Hepatocyte (in vitro differentiated cells): ENCODE measurements around the gene HSD11B1L. TPM values are rescaled to one million over a fixed set of nuclear protein-coding genes. Genes with fewer than 3 reads are reported as not detected.
A peak's percentile ranks its signal among the peaks of the same experiment; 100 is the strongest.

Experiments used
- DNase-seq: peaks from one replicate; pipeline ENCODE4 v3.0.0-alpha.2; 2016; ENCODE audit warnings: low spot score
- H2AFZ ChIP-seq: fragments of 200-600 bp; sonication (generic); 2 replicates; pipeline ENCODE4 v1.6.0; 2016; ENCODE audit warnings: antibody characterized with exemption, mild to moderate bottlenecking
- H3K27ac ChIP-seq: fragments of 200-600 bp; sonication (generic); 2 replicates; pipeline ENCODE4 v1.5.1; 2016; ENCODE audit warnings: mild to moderate bottlenecking
- H3K27me3 ChIP-seq: fragments of 200-600 bp; sonication (generic); 2 replicates; pipeline ENCODE4 v1.6.1; 2016
- H3K36me3 ChIP-seq: fragments of 200-600 bp; sonication (generic); replicated peaks from 2 replicates; pipeline ENCODE4 v1.5.1; 2016; ENCODE audit warnings: low read depth; ENCODE audit not compliant: insufficient read depth
- H3K4me1 ChIP-seq: fragments of 200-600 bp; sonication (generic); 2 replicates; pipeline ENCODE4 v1.5.1; 2016; ENCODE audit warnings: mild to moderate bottlenecking, moderate library complexity; ENCODE audit not compliant: insufficient read depth
- H3K4me2 ChIP-seq: fragments of 200-600 bp; sonication (generic); 2 replicates; pipeline ENCODE4 v1.6.0; 2016
- H3K4me3 ChIP-seq: fragments of 200-600 bp; sonication (generic); 2 replicates; pipeline ENCODE4 v1.5.1; 2016; ENCODE audit warnings: mild to moderate bottlenecking
- H3K79me2 ChIP-seq: fragments of 200-600 bp; sonication (generic); 2 replicates; pipeline ENCODE4 v1.6.0; 2017; ENCODE audit warnings: mild to moderate bottlenecking
- H3K9me2 ChIP-seq: fragments of 200-600 bp; sonication (generic); replicated peaks from 2 replicates; pipeline ENCODE4 v1.6.0; 2017; ENCODE audit warnings: mild to moderate bottlenecking; ENCODE audit not compliant: insufficient read depth
- H3K9me3 ChIP-seq: fragments of 200-600 bp; sonication (generic); 2 replicates; pipeline ENCODE4 v1.5.1; 2016; ENCODE audit warnings: low read depth, mild to moderate bottlenecking
- H4K20me1 ChIP-seq: fragments of 200-600 bp; sonication (generic); 2 replicates; pipeline ENCODE4 v1.6.0; 2016; ENCODE audit warnings: mild to moderate bottlenecking; ENCODE audit not compliant: insufficient read depth, poor library complexity, severe bottlenecking
- EZH2 ChIP-seq: fragments of 200-600 bp; sonication (generic); IDR thresholded peaks from 2 replicates; pipeline ENCODE4 v1.6.1; 2016; ENCODE audit warnings: antibody characterized with exemption, mild to moderate bottlenecking, borderline replicate concordance
- EZH2phosphoT487 ChIP-seq: fragments of 200-600 bp; sonication (generic); IDR thresholded peaks from one replicate; pipeline ENCODE4 v1.6.1; 2018; ENCODE audit warnings: antibody characterized with exemption, mild to moderate bottlenecking, low read depth, moderate library complexity; ENCODE audit not compliant: unreplicated experiment, severe bottlenecking
- WGBS: methylation state at CpG from one replicate; pipeline ENCODE4 v1.1.6; 2016; ENCODE audit warnings: low lambda C conversion rate; ENCODE audit errors: missing lambda C conversion rate; 5-methylcytosine and 5-hydroxymethylcytosine counted together
- polyA plus RNA-seq: library from polyadenylated mRNA; unstranded; fragments of >200 nt; fragmentation: Nextera tagmentation; extraction: Ambion mirVana; gene quantifications from 2 replicates; pipeline ENCODE4 v1.2.1, GENCODE V29; 2016
- total RNA-seq: library from RNA; depleted of rRNA; stranded (reverse); fragments of >200 nt; gene quantifications from 2 replicates; pipeline ENCODE4 v1.2.3, GENCODE V29; 2014
- TF ChIP-seq, protein P1 (sequence below): fragments of 200-600 bp; sonication (generic); IDR thresholded peaks from 2 replicates; pipeline ENCODE4 v1.5.1; 2016; ENCODE audit warnings: antibody characterized with exemption, mild to moderate bottlenecking; ENCODE audit not compliant: poor library complexity

HSD11B1L gene
- total and polyA plus RNA-seq, 2 experiments from 2014 or later, result 14.9 to 26.0 TPM

DNA sequence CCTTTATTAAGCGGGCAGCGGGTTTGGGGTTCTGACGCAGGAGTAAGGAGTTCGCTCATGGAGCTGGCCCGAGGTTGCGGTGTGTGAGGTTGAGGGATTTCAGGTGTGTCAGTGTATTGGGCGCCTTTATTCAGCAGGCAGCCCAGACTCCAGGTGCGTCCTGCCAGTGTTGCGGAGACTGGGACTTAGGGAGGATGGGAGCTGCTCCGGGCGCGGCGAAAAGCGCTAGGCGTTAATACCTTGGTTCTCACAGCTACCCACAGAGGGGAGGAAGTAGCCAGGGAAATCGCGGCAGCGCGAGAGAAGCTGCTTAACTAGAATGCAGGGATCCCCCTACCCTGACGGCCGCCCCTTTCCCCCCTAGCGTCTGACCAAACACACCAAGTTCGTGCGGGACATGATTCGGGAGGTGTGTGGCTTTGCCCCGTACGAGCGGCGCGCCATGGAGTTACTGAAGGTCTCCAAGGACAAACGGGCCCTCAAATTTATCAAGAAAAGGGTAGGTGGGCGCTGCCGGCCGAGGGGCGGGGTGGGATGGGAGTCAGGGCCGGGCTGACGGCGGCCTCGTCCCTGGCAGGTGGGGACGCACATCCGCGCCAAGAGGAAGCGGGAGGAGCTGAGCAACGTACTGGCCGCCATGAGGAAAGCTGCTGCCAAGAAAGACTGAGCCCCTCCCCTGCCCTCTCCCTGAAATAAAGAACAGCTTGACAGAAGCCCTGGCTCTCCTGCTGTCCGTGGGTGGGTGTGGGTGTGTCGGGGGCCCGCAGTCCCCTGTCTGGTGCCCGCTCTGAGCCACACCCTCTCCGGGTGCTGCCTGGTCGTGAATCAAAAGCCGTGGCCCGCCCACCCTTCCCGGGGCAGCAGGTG is 10.4 kb downstream of the HSD11B1L start:
- H3K27me3 ChIP-seq, result no peaks in the 10 kb centered on the region
- H4K20me1 ChIP-seq, result peaks cover 59% of the 10 kb centered on the region
- H3K9me3 ChIP-seq, result no peaks in the 10 kb centered on the region
- 7% methylated on average over 46 of the region's 54 CpGs for WGBS
- H3K4me2 ChIP-seq, result peak overlapping the region; percentile 99
- no peaks in the 10 kb centered on the region for H3K9me2 ChIP-seq
- peaks cover 8% of the 10 kb centered on the region for H3K4me1 ChIP-seq
- TF ChIP-seq, protein P1, sequence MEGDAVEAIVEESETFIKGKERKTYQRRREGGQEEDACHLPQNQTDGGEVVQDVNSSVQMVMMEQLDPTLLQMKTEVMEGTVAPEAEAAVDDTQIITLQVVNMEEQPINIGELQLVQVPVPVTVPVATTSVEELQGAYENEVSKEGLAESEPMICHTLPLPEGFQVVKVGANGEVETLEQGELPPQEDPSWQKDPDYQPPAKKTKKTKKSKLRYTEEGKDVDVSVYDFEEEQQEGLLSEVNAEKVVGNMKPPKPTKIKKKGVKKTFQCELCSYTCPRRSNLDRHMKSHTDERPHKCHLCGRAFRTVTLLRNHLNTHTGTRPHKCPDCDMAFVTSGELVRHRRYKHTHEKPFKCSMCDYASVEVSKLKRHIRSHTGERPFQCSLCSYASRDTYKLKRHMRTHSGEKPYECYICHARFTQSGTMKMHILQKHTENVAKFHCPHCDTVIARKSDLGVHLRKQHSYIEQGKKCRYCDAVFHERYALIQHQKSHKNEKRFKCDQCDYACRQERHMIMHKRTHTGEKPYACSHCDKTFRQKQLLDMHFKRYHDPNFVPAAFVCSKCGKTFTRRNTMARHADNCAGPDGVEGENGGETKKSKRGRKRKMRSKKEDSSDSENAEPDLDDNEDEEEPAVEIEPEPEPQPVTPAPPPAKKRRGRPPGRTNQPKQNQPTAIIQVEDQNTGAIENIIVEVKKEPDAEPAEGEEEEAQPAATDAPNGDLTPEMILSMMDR, result no peak
- TF ChIP-seq EZH2phosphoT487, result no peak
- TF ChIP-seq EZH2, result no peak
- peak overlapping the region; percentile 70 for H3K4me3 ChIP-seq
- no peaks in the 10 kb centered on the region for H3K36me3 ChIP-seq
- peaks cover 57% of the 10 kb centered on the region for H3K79me2 ChIP-seq
- DNase-seq, result peak; percentile 57
- no peak overlapping the region for H2AFZ ChIP-seq
- H3K27ac ChIP-seq, result peak overlapping the region; percentile 96

DNA sequence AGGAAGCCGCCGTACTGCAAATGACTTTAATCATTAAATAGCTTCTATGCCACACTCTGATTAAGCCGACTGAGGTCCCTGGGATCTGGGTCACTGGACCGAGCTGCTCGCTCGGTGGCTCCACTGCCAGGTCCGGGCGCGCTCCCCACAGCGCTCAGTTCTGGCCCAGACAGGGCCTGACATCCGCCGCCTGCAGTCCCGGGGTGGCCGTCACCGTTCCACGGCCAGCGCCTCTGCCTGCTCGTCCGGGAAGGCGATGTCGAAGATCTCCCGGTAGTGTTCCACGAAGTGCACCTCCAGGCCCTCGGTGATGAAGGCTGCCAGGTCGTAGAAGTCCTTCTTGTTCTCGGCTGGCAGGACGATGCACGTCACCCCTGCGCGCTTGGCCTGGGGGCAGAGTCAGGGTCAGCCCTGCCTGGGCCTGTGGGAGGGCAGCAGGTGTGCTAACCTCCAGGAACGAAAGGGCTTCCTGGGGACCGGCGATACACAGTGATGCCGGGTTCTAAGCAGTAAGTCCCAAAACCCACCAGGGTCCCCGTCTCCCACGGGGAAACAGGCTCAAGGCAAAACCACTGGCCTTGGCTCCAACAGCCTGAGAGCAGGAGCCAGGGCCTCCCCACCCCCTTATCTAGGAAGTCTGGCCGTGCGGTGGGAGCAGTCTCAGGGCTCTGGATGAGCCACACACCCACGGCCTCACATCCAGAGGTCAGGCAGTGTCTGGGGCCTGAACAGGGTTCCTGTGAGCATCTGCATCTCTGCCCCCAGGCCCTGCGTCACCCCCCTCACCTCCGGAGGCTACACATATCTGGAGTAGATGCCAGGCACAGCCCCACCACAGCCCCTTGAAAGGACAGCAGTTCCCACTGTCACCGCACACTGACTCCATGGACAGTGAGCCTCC is 11.2 kb downstream of the HSD11B1L start:
- Histone ChIP-seq H3K27ac (peak overlapping the region; percentile 96), H3K4me1 (peaks cover 8% of the 10 kb centered on the region), H3K9me3 (no peaks in the 10 kb centered on the region), H3K27me3 (no peaks in the 10 kb centered on the region), H2AFZ (no peak overlapping the region), H3K4me3 (no peak overlapping the region), H4K20me1 (peaks cover 63% of the 10 kb centered on the region), H3K9me2 (no peaks in the 10 kb centered on the region), H3K79me2 (peaks cover 57% of the 10 kb centered on the region), H3K4me2 (peak overlapping the region; percentile 99), H3K36me3 (no peaks in the 10 kb centered on the region)
- no peak for TF ChIP-seq EZH2
- TF ChIP-seq, protein P1, result no peak
- TF ChIP-seq EZH2phosphoT487, result no peak
- WGBS, result 83% methylated on average over 35 of the region's 42 CpGs
- peak; percentile 4 for DNase-seq

DNA sequence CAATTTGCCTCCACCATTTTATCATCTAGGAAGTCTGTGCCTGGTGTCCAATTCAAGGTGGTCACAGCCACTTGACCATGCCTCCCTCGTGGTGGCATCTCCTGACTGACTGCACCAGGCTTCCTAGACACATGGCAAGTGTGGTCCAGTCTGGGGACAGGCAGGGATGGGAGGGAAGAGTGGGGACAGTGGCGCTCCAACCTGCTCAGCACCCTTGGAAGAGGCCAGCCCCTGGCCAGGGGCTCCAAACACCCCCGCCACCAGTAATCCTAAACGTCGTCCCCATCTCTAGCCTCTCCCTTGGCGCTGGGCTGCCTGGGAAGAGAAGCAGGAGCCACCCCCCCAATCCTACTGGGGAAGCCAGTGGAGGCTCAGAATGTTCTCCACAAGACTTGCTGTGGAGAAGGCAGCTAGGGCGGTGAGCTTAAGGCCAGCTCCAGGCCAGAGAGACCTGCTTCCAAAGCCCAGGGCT is 11.9 kb downstream of the HSD11B1L start:
- Histone ChIP-seq H3K27ac (no peak overlapping the region), H3K4me2 (no peak overlapping the region), H3K9me3 (no peaks in the 10 kb centered on the region), H3K36me3 (no peaks in the 10 kb centered on the region), H3K79me2 (peaks cover 57% of the 10 kb centered on the region), H2AFZ (no peak overlapping the region), H3K27me3 (no peaks in the 10 kb centered on the region), H3K4me1 (peaks cover 8% of the 10 kb centered on the region), H3K9me2 (no peaks in the 10 kb centered on the region), H4K20me1 (peaks cover 63% of the 10 kb centered on the region), H3K4me3 (no peak overlapping the region)
- no peak for TF ChIP-seq EZH2
- DNase-seq, result peak; percentile 4
- 87% methylated on average over 6 of the region's 7 CpGs for WGBS
